ENCODE results near the gene GPAT3.
A peak's percentile ranks its signal among the peaks of the same experiment; 100 is the strongest.
"Not testable (repeated sequence)": the region's sequence is repeated elsewhere in the genome, so short reads cannot be mapped to it uniquely, and the experiment has no call there.

Gene GPAT3

DNA sequence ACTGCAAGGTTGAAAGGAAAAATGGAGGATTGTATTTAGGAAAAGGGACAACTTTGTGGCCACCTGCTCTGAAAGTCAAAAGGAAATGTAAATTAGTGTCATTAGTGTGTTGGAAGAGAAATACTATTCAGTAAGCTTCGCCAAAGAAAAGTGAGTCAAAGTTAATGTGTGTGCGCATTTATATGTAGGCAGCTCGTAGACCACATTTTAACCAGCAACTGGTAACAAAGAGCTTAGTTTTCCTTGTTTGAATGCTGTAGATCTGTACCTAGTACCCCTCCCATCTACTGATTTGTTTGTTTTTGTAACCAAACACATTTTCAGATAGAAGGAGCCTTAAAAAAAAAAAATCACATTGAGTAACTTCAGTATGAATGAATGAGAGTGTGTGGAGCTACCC, 69.3 kb downstream of the GPAT3 start:
- no peak for DNase-seq

DNA sequence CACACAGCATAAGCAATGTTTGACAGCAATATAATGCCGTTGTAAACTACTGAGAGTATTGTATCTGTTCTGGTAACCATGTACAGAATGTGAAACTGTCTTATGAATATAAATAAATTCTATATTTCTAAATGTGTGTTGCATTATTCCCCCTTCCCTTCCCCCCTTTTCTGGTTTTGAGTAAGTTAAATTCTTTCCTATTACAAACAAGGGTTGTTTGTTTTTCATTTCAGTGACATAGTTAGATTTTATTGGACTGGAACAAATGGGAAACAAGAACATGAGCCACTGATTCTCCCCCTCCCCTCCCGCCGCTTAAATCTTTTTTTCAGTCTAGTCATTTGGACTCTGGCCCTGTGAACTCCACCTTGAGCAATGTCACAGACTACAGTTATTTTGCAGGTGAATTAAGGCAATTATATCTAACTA, 69.8 kb downstream of the GPAT3 start:
- DNase-seq = no peak

DNA sequence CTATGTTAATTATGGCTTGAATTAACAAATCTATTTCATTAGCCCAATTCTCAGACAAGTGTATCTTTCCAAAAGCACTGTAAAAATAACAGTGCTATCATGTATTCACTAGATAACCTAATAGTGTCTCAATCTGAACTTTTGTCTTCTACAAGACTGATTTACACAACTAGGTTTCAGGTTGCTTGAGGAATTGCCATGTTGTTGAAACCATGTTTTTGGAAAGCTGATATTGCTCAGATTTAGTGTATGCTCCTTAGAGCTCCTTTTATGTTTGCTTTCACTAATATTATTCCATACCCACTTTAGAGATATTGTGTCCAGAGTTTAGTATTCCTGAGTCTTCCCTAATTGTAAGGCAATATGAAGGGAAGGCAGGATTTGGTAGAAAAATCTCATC, 70.6 kb downstream of the GPAT3 start:
- DNase-seq = no peak

DNA sequence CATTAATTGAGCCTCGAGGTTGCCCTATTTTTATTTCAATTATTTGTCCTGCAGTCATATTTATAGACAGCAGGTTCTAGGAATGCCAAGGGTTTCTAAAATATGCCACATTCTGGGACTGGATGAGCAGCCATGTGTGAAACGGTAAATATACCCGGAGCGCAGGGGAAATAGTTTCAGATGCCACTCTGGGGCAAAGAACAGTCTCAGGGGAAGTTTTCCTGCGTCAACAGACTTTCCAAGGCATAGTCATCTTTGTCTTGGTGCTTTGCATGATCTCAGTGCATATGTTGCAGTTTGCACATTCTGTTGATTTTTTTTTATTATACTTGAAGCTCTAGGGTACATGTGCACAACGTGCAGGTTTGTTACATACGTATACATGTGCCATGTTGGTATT, 71.0 kb downstream of the GPAT3 start:
- no peak for DNase-seq

DNA sequence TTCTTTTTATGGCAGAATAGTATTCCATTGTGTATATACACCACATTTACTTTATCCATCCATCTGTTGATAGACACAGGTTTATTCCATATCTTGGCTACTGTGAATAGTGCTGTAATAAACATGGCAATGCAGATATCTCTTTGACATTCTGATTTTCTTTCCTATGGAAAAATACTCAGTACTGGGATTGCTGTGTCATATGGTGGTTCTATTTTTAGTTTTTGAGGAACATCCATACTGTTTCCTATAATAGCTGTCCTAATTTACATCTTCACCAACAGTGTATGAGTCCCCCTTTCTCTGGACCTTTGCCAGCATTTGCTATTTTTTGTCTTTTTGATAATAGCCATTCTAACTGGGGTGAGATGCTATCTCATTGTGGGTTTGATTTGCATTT, 73.5 kb downstream of the GPAT3 start:
- no peak for DNase-seq

- DNase-seq = no peak
Observed at GRCh38 chr4:83610729-83611128, 74.8 kb downstream of the GPAT3 start.

DNA sequence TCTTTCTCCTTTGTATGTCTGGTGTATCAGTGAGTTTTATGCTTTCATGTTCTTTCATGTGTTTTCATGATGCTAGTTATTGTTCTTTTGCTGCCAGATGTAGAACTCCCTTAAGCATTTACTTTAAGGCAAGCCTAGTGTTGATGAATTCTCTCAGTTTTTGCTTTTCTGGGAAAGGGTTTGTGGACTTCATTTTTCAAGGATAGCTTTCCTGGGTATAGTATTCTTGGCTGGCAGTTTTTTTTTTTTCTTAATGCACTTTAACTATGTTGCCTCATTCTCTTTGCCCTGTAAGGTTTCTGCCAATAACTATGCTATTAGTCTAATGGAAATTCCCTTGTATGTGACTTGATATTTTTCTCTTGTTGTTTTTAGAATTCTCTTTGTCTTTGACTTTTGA, 77.1 kb downstream of the GPAT3 start:
- no peak for DNase-seq

GRCh38 chr4:83613994-83614393, 78.1 kb downstream of the GPAT3 start:
- no peak for DNase-seq

- no peak for DNase-seq
Observed at GRCh38 chr4:83616252-83616651, 80.3 kb downstream of the GPAT3 start.

- no peak for DNase-seq
Observed at GRCh38 chr4:83617371-83618035, 81.6 kb downstream of the GPAT3 start.

DNA sequence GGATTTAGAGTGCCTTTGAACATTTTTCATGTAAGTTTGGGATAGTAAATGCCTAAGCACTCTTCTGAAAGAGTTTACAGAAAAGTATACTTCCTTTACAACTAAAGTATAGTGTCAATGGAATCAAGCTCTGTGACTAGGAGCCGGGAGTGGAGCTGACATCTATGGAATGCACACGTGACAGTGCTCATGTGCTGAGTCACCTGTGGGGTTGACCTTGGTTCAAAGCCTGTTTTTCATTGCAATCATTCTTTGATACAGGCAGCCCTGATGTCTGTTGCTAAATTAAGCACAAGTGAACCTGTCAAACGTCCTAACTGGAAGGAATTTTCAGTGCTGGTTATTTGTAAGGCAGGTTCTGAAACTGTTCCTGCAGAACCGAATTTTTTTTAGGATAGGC, 82.5 kb downstream of the GPAT3 start:
- DNase-seq = no peak

DNA sequence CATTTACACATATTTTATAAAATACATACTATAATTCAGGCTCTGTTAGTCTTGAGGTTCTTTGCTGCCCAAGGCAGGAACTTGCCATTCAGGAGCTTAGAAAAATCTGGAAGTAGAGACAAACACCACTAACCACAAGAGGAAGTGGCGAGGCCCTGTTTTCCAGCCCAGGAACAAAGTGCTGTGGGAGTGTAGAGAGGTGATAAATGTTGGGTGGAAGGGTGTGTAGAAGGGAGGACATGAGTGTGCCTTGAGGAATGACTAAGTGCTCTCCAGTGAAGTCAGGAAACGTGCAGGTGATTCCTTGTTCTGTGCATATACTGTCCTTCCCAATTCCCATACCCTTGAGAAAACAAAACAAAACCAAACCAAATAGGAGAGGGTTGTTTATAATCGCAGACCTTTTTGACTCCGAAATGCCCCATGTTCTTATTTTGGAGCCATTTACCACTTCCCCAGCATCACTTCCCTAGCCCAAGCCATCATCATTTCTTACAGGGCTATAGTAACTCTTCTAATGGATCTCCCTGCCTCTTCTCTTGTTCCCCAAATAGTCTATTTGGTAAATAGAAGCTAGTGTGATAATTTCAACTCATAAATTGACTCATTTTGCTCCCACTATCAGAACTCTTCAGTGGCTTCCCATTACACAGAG, 83.2 kb downstream of the GPAT3 start:
- no peak for DNase-seq

GRCh38 chr4:83622127-83622526, 86.2 kb downstream of the GPAT3 start:
- not testable (repeated sequence) for DNase-seq

DNA sequence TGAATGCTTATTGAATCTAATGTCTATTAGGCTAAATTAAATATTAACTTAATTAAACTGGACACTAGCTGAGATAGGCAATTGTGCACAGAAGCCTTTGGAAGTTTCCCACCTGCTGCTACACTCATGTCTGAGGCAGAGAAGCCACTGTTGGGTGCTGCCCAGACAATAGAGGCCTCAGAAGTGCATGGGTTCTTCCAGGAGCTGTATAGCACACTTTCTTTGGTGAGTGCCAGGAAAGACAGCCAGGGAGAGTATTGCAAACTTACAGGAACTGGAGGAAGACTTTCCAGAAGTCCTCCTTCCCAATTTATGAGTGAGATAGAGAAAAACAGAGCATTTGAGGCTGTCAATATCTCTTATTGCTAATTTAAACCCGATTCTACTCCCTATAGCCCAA, 89.9 kb downstream of the GPAT3 start:
- no peak for DNase-seq

- DNase-seq = no peak
Observed at GRCh38 chr4:83626245-83626836, 90.4 kb downstream of the GPAT3 start.

- DNase-seq = peak; percentile 9
Observed at GRCh38 chr4:83629945-83630721, 94.2 kb downstream of the GPAT3 start.

DNA sequence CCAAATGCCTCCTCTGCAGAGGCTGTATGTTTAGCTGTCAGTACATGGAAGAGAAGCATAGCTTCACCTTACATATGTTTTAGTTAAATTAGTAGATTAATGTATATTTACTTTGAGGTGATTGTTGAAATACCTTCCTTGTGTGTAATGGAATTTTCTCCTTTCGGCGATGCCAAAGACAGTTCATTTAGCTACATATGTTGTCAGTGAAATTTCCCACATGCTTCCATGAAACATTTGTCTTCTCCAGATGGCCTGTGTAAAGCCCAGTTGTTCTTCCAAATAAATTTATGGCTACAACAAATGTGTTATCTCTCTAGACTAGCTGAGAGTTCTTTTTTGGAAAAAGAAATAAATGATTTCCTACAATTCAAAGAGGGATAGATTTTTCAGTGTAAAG, 95.2 kb downstream of the GPAT3 start:
- no peak for DNase-seq

GRCh38 chr4:83636930-83637329, 101.0 kb downstream of the GPAT3 start:
- DNase-seq = no peak

- DNase-seq = peak; percentile 58
Observed at GRCh38 chr4:83639849-83640493, 104.1 kb downstream of the GPAT3 start.

- no peak for DNase-seq
Observed at GRCh38 chr4:83643036-83643435, 107.1 kb downstream of the GPAT3 start.

DNA sequence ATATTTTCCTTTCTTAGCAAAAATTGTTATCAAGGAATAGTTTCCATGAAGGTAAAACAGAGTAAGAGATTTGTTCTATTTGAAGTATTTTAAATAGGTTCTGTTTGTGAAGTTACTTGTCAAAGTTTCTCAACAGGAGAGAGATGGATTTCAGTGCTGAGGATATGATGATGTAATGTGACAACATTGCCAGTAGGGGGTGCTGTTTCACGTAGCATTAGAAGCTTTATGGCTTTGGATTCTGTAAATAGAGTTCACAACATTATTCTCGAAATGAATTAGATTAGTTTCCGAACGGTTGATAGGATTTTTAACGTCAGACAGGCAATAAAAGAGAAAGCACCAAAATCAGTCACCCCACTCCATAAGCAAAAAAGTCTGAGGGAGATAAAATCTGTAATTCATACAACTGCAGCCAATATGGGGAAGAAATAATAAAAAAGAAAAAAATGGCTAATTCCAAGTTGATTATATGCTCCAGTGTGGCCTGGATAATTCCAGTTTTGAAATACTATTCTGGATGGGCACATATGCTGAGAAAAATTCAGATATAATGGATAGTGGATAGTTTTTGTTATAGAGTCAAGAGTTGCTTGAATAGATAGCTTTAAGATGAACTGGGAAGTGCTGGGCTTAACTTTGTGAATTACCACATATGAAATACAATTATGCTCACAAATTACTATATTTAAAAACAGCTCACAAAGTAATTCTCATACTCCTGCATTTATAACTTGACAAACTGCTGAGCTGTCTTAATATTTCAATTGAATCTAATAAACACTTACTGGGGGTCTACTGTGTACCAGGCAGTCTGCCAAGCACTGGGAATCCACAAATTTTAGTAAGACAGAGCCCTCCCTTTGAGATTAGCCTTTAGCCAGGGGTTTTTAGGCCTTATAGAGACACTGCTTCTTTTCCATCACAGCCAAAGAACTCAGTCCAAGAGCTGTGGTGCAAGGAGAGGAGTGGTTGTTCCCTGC, 109.1 kb downstream of the GPAT3 start:
- peak; percentile 32 for DNase-seq
